Cardiac muscle cell (in vitro differentiated cells and primary cell): ENCODE measurements around the gene NEDD4L. TPM values are rescaled to one million over a fixed set of nuclear protein-coding genes. Genes with fewer than 3 reads are reported as not detected.

ENCODE experiments used
- DNase-seq, 2 donors: peaks; one replicate each; pipeline versions ENCODE4 v3.0.0 to v3.0.0-alpha.2; 2010 to 2017; ENCODE audit warnings: low read depth in 1 of 2, low spot score in 1 of 2
- H3K27ac ChIP-seq: fragments of 200-600 bp; sonication (generic); 2 replicates; pipeline ENCODE4 v1.5.1; 2016
- H3K27me3 ChIP-seq: fragments of 200-600 bp; sonication (generic); 2 replicates; pipeline ENCODE4 v1.6.0; 2016; ENCODE audit warnings: control low read depth
- H3K36me3 ChIP-seq: fragments of 200-600 bp; sonication (generic); 2 replicates; pipeline ENCODE4 v1.5.1; 2016; ENCODE audit warnings: control low read depth
- H3K4me1 ChIP-seq: fragments of 200-600 bp; sonication (generic); 2 replicates; pipeline ENCODE4 v1.8.1; 2017; ENCODE audit warnings: low read depth, mild to moderate bottlenecking, mixed run types
- H3K4me3 ChIP-seq: fragments of 200-600 bp; sonication (generic); 2 replicates; pipeline ENCODE4 v1.5.1; 2016; ENCODE audit warnings: mild to moderate bottlenecking
- H3K9me3 ChIP-seq: fragments of 200-600 bp; sonication (generic); 2 replicates; pipeline ENCODE4 v1.5.1; 2017; ENCODE audit warnings: low read depth, mild to moderate bottlenecking, control low read depth
- polyA plus RNA-seq: library from polyadenylated mRNA; unstranded; fragments of >200 nt; fragmentation: Nextera tagmentation; extraction: Ambion mirVana; gene quantifications from 2 replicates; pipeline ENCODE4 v1.2.1, GENCODE V29; 2016
- total RNA-seq: library from RNA; depleted of rRNA; stranded (reverse); fragments of >200 nt; gene quantifications from 2 replicates; pipeline ENCODE4 v1.2.3, GENCODE V29; 2016
- TF ChIP-seq, protein P1 (sequence below): IDR thresholded peaks from 2 replicates; pipeline ENCODE4 v1.5.1; 2012; ENCODE audit warnings: low read depth, mild to moderate bottlenecking, low read length

NEDD4L gene
- total and polyA plus RNA-seq, 2 experiments from 2014 or later = 30.8 to 40.5 TPM

DNA sequence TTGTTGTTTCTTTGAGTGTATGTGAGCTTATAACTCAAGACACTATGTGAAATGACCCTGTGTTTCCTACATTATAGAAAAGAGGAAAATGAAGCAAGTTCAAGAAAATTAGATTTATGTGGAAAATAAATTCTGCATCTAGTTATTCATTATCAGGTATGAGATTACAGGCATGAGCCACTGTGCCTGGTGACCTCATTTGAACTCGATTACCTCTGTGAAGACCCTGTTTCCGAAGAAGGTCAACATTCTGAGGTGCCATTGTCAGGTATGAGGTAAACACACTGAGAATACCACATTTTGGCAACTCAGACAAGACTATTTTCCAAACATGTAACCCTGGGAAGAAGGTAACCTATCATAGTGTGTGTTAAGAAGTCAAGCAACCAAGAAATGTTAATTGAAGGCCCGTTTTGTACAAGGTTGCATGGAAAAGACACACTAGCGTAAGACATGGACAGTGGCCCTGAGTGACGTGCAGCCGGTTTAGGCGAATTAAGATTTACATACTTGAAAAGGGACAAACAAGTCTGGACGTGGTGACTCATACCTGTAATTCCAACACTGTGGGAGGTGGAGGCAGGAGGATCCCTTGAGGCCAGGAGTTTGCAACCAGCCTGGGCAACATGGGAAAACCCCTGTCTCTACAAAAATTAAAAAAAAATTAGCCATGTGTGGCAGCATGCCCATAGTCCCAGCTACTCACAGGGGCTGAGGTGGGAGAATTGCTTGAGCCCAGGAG is 186.6 kb downstream of the NEDD4L start:
- no peak overlapping the region for H3K27ac ChIP-seq
- no peaks in the 10 kb centered on the region for H3K9me3 ChIP-seq
- TF ChIP-seq, protein P1, sequence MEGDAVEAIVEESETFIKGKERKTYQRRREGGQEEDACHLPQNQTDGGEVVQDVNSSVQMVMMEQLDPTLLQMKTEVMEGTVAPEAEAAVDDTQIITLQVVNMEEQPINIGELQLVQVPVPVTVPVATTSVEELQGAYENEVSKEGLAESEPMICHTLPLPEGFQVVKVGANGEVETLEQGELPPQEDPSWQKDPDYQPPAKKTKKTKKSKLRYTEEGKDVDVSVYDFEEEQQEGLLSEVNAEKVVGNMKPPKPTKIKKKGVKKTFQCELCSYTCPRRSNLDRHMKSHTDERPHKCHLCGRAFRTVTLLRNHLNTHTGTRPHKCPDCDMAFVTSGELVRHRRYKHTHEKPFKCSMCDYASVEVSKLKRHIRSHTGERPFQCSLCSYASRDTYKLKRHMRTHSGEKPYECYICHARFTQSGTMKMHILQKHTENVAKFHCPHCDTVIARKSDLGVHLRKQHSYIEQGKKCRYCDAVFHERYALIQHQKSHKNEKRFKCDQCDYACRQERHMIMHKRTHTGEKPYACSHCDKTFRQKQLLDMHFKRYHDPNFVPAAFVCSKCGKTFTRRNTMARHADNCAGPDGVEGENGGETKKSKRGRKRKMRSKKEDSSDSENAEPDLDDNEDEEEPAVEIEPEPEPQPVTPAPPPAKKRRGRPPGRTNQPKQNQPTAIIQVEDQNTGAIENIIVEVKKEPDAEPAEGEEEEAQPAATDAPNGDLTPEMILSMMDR = no peak
- DNase-seq = no peak
- no peaks in the 10 kb centered on the region for H3K36me3 ChIP-seq
- no peak overlapping the region for H3K4me3 ChIP-seq
- H3K4me1 ChIP-seq = peaks cover 5% of the 10 kb centered on the region
- no peaks in the 10 kb centered on the region for H3K27me3 ChIP-seq

DNA sequence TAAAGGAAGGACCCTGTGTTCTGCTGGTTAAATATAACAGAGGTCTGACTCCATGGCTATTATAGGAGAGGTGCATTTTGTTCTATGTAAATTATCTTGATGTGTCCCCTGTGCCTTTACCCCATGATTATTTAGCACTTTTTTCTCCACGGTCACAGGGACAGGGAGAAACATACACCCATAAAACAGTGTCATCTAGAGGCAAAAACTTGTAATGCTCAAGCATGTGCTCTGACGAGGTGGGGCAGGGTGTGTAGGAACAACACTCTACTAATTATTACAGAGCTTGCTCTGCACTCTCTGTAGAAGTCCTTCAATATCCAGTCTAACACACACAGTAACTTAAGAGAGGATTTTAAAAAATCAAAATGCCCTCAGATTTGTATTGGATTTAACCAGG is 187.9 kb downstream of the NEDD4L start:
- no peaks in the 10 kb centered on the region for H3K27me3 ChIP-seq
- no peak for DNase-seq
- H3K9me3 ChIP-seq = no peaks in the 10 kb centered on the region
- peaks cover 2% of the 10 kb centered on the region for H3K4me1 ChIP-seq
- H3K27ac ChIP-seq = no peak overlapping the region
- TF ChIP-seq, protein P1 = no peak
- no peaks in the 10 kb centered on the region for H3K36me3 ChIP-seq
- no peak overlapping the region for H3K4me3 ChIP-seq

DNA sequence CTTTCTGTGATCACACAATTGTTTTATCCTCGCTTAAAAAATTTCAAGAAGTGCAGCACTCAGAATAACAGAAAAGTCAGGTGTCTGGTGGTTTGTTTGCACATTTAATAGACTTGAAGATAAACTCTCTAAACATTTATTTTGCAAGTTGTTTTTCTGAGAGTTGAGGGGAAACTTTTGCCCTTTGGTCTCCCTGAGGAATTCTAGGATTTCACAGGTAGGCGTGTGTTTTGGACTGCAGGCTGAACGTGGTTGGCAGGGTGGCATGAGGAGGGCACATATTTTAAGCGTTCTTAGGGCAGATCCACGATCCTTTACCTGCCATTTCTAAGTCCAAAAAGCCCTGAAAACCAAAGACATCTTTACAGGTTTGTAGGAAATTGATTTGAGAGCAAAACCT is 188.6 kb downstream of the NEDD4L start:
- Histone ChIP-seq H3K27ac (no peak overlapping the region), H3K4me1 (no peaks in the 10 kb centered on the region), H3K27me3 (no peaks in the 10 kb centered on the region), H3K9me3 (no peaks in the 10 kb centered on the region), H3K36me3 (no peaks in the 10 kb centered on the region), H3K4me3 (no peak overlapping the region)
- TF ChIP-seq, protein P1 = no peak
- no peak for DNase-seq

DNA sequence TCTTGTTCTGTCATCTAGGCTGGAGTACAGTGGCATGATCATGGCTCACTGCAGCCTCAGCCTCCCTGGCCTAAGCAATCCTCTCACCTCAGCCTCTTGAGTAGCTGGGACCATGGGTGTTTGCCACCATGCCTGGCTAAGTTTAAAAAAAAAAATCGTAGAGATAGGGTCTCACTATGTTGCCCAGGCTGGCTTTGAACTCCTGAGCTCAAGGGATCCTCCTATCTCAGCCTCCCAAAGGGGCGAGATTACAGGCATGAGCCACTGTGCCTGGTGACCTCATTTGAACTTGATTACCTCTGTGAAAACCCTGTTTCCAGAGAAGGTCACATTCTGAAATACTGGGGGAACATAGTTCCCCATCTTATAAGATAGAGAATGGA is 190.3 kb downstream of the NEDD4L start:
- Histone ChIP-seq H3K4me1 (no peaks in the 10 kb centered on the region), H3K4me3 (no peak overlapping the region), H3K27ac (no peak overlapping the region), H3K27me3 (no peaks in the 10 kb centered on the region), H3K9me3 (no peaks in the 10 kb centered on the region), H3K36me3 (no peaks in the 10 kb centered on the region)
- TF ChIP-seq, protein P1 = no peak
- no peak for DNase-seq

DNA sequence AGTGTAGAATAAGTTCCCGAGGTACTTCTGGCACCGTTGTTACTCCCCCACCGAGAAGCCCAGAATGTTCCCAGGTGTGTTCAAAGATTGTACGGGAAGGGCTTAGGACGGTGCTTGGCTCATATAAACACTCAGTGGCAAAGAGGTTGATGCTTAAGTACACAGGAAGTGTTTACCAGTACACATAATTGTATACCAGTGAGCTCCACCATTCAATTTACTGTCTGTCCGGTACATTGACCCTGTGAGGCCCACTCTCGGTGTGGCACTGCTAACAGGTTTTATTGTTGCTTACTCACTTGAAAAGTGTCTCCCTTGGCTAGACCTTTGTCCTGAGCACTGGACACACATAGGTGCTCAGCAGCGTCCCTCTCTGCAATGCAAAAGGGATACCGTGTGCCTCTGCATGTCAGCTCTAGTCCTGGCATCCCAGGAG is 191.0 kb downstream of the NEDD4L start:
- DNase-seq = no peak
- TF ChIP-seq, protein P1 = no peak
- Histone ChIP-seq H3K4me3 (no peak overlapping the region), H3K27ac (no peak overlapping the region), H3K27me3 (no peaks in the 10 kb centered on the region), H3K9me3 (no peaks in the 10 kb centered on the region), H3K36me3 (no peaks in the 10 kb centered on the region), H3K4me1 (no peaks in the 10 kb centered on the region)
